Measurements from ENCODE around the gene MYH4. TPM values are rescaled to one million over a fixed set of nuclear protein-coding genes. Genes with fewer than 3 reads are reported as not detected.

The MYH4 gene
- polyA plus RNA-seq, 1 experiment, result not detected

- TF ChIP-seq, protein P1, sequence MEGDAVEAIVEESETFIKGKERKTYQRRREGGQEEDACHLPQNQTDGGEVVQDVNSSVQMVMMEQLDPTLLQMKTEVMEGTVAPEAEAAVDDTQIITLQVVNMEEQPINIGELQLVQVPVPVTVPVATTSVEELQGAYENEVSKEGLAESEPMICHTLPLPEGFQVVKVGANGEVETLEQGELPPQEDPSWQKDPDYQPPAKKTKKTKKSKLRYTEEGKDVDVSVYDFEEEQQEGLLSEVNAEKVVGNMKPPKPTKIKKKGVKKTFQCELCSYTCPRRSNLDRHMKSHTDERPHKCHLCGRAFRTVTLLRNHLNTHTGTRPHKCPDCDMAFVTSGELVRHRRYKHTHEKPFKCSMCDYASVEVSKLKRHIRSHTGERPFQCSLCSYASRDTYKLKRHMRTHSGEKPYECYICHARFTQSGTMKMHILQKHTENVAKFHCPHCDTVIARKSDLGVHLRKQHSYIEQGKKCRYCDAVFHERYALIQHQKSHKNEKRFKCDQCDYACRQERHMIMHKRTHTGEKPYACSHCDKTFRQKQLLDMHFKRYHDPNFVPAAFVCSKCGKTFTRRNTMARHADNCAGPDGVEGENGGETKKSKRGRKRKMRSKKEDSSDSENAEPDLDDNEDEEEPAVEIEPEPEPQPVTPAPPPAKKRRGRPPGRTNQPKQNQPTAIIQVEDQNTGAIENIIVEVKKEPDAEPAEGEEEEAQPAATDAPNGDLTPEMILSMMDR (IDR thresholded peaks at IDR 0.05; ENCODE audit: low read depth, low read length), result no peak
- CTCF ChIA-PET, result no interaction called here
- POLR2A ChIA-PET, result no interaction called here
- Histone ChIP-seq H3K4me3 (ENCODE audit: low read depth, low read length) (no peak overlapping the region), H3K27me3 (ENCODE audit: control insufficient read depth, insufficient read depth, low read length) (no peaks in the 10 kb centered on the region), H3K9me3 (ENCODE audit: control insufficient read depth, insufficient read depth, low read length) (no peaks in the 10 kb centered on the region), H3K27ac (ENCODE audit: low read depth, low read length) (no peak overlapping the region)
- DNase-seq (ENCODE audit: low read depth, low spot score), result no peak
These were observed 40.6 kb downstream of the MYH4 start for GRCh38 chr17:10428781-10429180.

DNA sequence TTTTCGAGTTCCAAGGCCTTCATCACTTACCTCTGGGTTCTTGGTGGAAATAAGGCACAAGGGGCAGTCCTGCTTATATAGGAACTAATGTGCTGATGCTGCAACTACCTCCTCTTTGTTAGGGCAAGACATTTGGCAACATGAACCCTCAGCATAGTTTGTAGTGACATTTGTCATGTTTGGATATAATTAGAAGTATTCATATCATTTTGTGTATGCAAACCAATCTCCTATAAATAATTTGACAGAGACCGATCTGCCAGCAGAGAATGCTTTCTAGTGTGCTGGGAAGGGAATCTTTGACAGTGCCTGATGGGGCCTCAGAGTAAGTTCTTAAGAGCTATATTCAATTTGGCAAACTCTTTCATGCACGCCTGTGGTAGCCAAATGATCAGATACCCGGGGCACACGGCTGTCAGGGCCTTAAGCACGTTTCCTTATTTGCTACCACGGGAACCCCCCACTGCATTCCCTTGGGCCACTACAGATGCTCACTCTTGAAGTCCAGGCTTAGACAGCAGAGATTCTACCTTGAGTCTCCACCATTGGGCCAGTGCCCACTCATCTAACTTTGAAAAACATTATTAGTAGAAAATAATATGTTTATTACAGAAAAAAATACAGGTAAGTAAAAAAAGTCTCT, 47.3 kb downstream of the MYH4 start, which contains the start of gene MYH8:
MYH8 (minus strand) TSS at position 51 of the 643 bp plus-strand sequence. CDS start 1,723 bp downstream, outside the sequence.
- Histone ChIP-seq H3K9me3 (ENCODE audit: control insufficient read depth, insufficient read depth, low read length) (no peaks in the 10 kb centered on the region; the same call in 1 of the 2 replicates), H3K27ac (ENCODE audit: low read depth, low read length) (no peak within 1 kb of the TSS), H3K27me3 (ENCODE audit: control insufficient read depth, insufficient read depth, low read length) (no peaks in the 10 kb centered on the region), H3K4me3 (ENCODE audit: low read depth, low read length) (no peak within 1 kb of the TSS)
- ChIA-PET CTCF (no interaction called here), POLR2A (no interaction called here)
- no peak for DNase-seq (ENCODE audit: low read depth, low spot score)
- TF ChIP-seq, protein P1 (IDR thresholded peaks at IDR 0.05; ENCODE audit: low read depth, low read length), result no peak

DNA sequence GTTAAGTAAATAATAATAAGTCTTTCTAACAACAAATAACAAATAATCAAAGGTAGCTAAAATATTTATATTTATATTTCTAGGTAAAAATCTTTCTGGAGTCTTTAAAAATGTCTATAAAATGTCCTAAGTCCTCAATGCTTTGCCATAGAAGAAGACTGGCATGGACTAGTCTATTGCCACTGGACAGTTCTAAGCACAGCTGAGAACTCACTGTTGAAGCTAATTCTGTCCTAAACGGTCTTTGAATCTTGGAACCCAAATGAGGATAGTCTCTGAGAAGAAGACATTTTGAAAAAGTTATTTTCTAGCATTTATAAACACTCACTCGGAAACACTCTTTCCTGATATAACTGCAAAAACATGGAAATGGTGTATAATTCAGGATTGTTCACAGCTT, 48.1 kb downstream of the MYH4 start:
- CTCF ChIA-PET, result no interaction called here
- POLR2A ChIA-PET, result no interaction called here
- DNase-seq (ENCODE audit: low read depth, low spot score), result no peak

GRCh38 chr17:10420811-10421210, 48.5 kb downstream of the MYH4 start:
- no peaks in the 10 kb centered on the region; the same call in 1 of the 2 replicates for H3K9me3 ChIP-seq (ENCODE audit: control insufficient read depth, insufficient read depth, low read length)
- CTCF ChIA-PET, result no interaction called here
- POLR2A ChIA-PET, result no interaction called here
- no peak overlapping the region for H3K4me3 ChIP-seq (ENCODE audit: low read depth, low read length)
- no peaks in the 10 kb centered on the region for H3K27me3 ChIP-seq (ENCODE audit: control insufficient read depth, insufficient read depth, low read length)
- TF ChIP-seq, protein P1 (IDR thresholded peaks at IDR 0.05; ENCODE audit: low read depth, low read length), result no peak
- DNase-seq (ENCODE audit: low read depth, low spot score), result no peak
- H3K27ac ChIP-seq (ENCODE audit: low read depth, low read length), result no peak overlapping the region

More for the DNA sequence above, 48.1 kb downstream of the MYH4 start:
- H3K27ac ChIP-seq (ENCODE audit: low read depth, low read length), result no peak overlapping the region
- H3K4me3 ChIP-seq (ENCODE audit: low read depth, low read length), result no peak overlapping the region
- no peaks in the 10 kb centered on the region; the same call in 1 of the 2 replicates for H3K9me3 ChIP-seq (ENCODE audit: control insufficient read depth, insufficient read depth, low read length)
- TF ChIP-seq, protein P1 (IDR thresholded peaks at IDR 0.05; ENCODE audit: low read depth, low read length), result no peak
- no peaks in the 10 kb centered on the region for H3K27me3 ChIP-seq (ENCODE audit: control insufficient read depth, insufficient read depth, low read length)

- Histone ChIP-seq H3K9me3 (ENCODE audit: control insufficient read depth, insufficient read depth, low read length) (peaks cover 2% of the 10 kb centered on the region; the same call in 1 of the 2 replicates), H3K27ac (ENCODE audit: low read depth, low read length) (no peak overlapping the region), H3K27me3 (ENCODE audit: control insufficient read depth, insufficient read depth, low read length) (no peaks in the 10 kb centered on the region), H3K4me3 (ENCODE audit: low read depth, low read length) (no peak overlapping the region)
- TF ChIP-seq, protein P1 (IDR thresholded peaks at IDR 0.05; ENCODE audit: low read depth, low read length), result no peak
- DNase-seq (ENCODE audit: low read depth, low spot score), result no peak
- POLR2A ChIA-PET, result no interaction called here
- CTCF ChIA-PET, result no interaction called here
These were observed 51.9 kb downstream of the MYH4 start for GRCh38 chr17:10417431-10417830.
